NCI-H1092 treated with DMSO at 0.1 percent for 48 hours (cell line): ENCODE results near the gene EXOC4.

ENCODE experiments used
- DNase-seq: peaks from one replicate; lab custom pipeline; 2025; lab: John Stamatoyannopoulos, UW

Gene EXOC4

DNA sequence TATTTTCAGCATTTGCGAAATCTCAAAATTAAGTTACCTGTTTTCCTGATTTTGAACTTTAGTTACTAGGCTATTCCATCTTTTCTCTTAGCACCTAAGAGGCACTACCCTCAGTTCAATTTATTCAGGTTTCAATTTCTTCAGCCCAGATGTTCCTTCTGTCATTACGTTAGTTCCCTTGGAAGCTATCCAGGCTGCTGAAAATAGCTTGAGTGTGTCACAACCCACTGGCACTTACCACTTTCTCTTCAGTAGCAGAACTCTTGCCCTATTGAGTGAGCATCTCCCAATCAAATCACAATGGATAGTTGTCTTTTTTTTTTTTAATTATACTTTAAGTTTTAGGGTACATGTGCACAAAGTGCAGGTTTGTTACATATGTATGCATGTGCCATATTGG is 541.6 kb downstream of the EXOC4 start:
- peak; percentile 9 for DNase-seq

DNA sequence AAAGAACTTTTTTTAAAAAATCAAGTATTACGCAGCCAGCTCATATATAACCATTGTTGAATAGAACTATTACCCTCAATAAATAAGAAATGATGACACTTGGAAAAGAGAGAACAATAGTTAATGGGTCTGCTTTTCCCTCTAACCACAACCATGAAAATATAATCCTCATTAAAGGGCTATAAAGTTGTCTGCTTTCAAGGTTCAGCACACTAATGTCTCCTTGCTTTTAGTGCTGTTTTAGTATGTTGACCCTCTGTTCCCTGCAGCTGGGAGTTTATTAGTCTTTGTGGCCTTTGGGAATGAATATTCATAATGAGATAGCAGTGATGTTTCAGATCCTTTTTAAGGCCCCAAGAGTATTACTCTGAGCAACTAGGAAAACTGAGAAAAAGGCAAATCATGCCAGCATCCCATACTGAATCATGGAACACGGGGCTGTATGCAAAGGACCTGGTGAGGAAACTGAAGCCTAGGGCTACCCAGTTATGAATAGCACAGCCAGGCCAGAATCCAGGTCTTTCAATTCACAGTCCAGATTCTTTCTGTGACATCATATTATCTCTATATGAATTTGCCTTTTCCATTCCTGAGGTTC is 542.3 kb downstream of the EXOC4 start:
- DNase-seq, result peak; percentile 34

DNA sequence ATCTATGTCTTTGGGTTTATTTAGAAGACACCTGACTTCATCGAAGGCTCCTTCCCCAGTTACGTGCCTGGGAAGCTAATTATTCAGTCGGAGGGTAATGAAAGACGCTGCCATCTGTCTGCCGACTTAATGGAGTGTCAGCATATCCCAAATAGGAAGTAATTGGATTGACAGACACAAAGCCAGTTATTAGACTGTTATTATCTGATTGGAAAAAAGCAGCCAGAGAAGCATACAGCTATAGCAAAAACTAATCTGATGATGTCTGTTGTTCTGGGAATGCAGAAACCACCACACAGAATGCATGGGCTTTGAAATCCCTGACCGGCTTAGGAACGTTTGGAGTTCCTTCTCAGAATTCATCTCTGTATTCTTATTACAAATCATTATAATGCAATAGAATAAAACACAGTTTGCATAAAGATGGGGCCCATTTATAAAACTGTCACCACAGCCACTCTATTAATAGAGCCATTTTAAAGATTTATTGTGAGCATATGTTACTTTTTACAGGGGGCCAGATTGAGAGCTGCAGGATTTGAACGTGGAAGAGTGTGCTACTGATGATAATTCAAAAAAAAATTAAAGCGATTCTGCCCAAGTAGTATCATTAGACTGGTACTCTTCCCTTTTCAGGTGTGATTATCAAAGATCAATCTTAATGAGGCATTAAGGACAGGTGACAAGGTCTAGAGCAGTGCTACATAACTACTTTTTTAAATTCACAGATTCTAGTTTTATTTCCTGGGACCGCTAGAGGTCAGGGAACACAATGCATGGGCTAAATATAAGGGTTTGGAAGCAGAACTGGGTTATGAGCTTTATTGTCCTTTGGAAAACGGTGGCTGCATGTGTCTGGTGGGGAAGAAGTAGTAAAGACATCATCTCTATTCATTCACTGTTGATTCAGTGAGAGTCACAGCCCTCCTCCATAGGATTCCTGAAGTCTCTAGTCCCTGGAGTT is 544.2 kb downstream of the EXOC4 start:
- DNase-seq, result no peak

DNA sequence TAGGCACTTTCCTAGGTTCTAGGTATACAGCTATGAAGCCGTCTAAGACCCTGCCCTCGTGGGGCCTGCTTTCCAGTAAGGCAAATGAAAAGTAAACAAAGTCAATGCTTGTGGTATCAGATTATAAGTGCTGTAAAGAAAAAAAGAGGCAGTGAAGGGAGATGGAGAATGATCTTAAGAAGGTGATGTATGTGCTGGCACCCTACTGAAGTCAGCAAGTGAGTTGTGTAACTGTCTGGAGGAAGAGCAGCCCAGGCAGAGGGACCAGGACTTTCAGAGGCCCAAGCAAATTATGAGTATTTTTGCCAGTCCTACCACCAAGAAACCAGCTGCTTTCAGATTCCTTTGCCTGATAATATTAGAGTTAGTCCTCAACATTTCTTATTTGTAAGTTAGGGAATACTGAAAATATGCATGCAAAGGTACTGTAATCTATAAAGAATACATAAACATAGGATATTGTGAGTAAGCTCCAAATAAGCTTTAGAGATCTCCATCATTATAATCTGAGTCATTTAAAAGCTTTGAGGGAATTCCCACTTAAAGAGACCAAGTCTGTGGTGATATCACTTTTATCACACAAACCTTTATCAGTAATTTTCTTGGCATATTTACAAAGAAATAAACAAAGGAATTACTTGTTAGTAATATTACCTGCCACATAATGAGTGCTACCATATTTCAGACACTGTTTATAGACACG is 545.1 kb downstream of the EXOC4 start:
- DNase-seq, result no peak

DNA sequence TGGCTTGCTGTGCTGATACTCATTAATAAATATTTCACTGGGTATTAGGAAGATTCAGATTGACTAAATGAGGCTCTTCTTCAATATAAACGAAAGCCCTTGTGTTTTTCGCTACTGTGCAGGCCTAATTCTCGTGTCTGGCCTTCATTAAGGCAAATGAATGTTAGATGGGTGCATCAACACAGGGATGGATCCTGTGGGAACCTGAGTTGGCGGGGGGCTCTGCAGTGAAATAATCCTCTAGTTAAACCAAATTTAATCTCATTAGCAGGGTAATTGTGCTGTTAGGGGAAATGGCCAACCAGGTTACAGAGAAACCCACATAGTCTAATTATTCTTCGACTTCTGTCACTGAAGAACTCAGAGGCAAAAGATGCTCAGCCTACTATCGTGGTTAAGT is 548.5 kb downstream of the EXOC4 start:
- DNase-seq, result no peak

DNA sequence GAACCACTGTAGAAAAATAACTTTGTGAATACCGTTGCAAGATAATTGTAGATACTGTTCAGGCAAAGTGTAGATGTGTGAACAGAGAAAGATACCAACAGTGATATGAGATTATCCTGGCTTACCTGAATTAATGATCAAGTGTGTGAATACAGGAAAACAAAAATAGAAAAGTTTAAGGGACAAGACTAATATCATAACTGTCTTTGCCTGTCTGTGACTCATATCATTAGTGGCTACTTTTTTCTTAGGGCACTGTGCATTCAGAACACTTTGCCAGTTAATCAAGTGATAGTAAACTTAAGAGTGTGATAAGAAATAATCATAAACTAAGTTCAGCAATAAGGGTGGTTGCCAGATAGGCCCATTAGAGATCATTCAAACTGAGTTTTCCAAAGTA is 551.2 kb downstream of the EXOC4 start:
- DNase-seq, result no peak

DNA sequence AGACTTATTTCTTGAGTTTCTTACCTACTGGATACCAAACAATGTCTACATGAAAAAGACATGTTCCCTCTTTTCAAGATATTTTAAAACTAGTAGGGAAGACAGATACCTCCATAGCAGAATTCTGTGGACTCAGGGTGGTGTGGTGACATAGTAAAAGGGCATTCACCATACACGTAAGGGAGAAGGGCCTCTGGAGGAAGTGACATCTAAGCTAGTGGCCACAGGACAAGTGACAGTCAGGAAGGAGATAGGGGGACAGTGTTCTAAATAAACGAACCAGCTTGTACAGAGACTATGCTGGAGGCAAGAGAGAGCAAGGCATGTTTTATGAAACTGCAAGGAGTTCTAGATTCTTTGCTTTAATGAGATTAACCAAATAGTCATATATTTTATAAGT is 552.5 kb downstream of the EXOC4 start:
- no peak for DNase-seq

DNA sequence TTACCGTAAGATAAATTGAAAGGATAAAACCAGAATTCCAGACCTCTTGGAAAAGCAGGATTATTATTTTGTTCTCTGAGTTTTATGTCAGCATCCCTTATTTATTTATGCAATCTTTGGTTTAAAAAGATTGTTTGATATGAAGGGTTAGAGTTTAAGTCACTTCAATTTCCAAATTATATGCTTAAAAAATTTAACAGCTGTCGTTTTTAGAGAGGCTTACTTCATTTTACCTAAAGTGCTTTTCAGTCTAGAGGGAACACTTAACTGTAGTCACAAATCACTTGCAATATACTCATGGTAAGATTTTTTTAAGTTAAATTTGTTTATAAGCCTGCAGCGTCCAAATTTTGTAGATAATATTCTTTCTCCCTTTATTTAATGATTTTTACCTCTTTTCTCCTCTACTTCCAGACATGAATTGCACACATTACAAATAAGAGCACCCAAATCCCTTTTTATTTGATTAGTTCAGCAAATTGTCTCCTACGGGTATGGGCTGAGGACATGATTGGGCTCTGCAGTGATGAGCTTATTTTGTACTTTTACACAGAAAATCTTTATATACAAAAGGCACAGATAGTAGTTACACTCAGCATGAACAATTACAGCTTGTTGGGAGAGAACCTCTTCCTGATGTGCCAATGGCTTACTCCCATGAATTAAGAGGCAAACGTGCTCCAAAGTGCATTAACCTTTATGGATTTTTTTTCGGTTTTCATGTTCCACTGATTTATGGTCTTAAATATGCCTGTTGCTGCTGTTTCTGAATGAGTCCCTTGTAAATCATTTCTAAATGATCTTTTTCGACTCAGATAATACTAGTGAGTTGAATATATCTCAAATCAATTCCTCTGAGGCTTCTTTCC is 555.0 kb downstream of the EXOC4 start:
- DNase-seq, result peak; percentile 54

DNA sequence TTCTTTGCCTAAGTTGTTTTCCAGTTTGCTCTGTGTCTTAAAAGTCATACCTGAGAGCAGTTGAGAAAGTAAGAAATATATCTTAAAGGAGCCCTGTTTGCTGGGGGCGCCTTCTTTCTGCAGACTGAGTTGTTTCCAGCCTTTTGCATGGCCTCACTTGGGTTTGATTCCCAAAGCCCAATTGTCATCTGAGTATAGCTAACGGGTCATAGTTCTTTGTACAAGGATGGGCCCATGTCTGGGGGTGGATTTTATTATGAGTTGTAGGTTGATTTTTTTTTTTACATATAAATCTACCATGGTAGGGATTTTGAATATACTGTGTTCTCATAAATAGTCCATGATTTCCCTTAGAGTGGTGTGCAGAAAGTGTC is 555.6 kb downstream of the EXOC4 start:
- no peak for DNase-seq

DNA sequence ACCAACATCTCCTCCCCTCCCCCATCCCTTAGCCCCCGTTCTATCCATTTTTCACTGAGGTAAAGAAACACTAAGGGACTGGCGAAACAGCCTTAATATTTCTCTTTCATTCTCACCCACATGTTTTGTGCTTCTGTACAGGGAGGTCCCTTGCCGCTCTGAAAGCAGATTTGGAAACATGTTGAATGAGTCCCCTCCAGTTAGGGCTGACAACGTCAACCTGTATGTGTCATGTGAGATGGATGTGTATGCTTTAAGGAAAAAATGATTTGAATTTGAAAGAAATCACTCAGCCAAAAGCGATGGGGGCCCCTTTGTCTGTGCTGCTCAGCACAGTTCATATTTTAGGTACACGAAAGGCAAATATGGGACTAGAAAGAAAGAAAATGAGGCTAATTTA is 560.0 kb downstream of the EXOC4 start:
- no peak for DNase-seq

DNA sequence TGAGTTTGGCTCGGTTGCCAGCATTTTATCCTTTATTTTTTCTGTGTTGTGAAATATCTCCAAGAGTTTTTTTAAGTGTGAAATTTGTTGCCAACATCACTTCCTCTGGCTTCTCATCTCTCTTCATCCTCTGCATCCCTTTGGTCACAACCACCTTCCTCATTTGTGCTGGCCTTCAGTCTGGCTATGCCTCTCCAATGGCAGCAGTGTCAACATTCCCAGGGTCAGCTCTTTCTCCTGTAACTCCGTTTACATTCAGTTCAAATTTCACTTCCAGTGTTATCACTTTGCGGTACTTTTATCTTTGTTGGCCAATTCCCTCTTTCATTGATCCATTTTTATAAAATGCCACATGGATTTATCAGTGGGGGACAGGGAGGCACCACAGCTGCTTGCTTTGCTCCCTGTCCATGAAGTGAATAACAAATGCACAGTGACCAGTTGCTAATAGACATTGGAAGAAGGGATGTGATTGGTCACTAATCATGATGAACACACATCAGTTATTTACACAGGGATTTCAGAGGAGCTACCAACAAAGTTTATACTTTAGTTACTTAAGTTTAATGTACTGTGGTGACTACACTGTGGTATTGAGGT is 562.8 kb downstream of the EXOC4 start:
- DNase-seq, result no peak

DNA sequence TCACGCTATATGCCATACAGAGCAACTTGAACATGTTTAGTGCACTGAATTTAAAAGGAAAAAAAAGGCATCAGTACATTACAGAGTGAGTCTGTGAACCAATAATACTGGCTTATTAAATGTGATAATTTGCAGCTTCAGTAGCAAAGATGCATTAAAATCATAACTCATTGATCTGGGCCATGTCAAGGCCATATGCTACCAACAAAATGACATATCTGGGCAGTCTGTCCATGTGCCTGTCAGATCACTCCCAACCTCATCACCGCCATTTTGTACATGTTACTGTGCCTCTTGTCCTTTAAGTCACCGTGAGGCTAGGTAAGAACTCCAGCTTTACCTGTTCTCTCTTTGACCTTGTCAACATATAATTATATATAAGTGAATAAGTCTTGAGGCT is 566.8 kb downstream of the EXOC4 start:
- no peak for DNase-seq

DNA sequence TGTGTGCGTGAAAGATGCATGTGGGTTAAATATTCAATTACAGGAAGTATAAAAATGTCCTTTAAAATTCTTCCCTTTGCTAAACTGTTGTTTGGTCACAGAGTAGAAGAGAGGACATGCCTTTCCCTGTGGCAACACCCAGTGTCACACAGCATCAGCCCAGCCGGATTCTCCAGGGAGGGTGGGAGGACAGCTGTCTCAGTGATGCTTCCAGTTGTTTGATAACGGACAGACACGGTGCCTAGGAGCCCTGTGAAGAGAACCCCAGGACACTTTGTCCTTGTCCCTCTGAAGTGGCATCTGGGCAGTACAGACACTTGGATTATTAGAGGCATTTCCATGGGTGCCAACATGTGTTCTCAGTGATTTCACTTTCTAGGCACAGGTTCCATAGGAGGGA is 567.7 kb downstream of the EXOC4 start:
- DNase-seq, result no peak

DNA sequence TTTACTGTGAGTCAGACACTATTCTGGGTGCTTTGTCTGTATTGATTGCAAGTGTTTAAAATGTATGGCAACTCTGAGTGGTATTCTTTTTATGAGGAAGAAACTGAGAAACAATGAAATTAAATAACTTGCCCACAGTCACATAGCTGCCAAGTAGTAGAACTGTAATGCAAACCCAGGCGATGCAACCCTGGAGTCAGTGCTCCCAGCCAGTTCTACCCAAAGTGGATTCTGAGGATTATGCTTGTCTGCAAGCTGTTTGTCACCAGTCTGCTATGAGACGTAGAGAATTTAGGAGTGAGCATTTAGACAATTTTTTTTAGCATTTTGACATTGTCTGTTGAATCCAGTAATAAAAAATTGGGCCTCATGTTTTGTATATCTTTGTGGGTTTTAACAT is 568.3 kb downstream of the EXOC4 start:
- DNase-seq, result no peak

DNA sequence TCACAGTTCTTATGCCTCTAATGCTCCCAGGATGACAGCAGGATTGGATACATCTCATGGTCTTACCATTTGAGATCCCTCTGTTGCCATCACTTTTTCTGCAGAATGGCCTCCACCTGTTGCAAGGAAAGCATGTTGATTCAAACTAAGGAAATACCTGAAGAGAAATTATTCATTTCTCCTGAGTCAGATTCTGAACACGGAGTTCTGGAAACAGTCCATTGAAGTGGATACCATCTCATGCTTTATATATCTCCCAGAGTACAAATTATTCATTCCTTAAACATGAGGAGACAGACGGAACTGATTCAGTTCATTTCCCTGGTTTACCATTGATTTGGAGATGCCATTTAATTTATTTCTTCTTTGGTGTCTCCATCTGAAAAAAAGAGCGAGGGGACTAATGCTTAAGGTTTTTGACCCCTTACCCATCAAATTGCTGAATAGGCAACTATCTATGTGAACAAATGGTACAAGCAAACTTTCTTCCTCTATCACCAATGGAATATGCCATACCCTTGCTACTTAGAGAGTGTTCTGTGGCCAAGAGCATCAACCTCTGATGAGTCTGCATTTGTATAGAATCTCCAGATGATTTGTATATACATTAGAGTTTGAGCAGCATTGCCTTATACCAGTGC is 569.2 kb downstream of the EXOC4 start:
- no peak for DNase-seq

DNA sequence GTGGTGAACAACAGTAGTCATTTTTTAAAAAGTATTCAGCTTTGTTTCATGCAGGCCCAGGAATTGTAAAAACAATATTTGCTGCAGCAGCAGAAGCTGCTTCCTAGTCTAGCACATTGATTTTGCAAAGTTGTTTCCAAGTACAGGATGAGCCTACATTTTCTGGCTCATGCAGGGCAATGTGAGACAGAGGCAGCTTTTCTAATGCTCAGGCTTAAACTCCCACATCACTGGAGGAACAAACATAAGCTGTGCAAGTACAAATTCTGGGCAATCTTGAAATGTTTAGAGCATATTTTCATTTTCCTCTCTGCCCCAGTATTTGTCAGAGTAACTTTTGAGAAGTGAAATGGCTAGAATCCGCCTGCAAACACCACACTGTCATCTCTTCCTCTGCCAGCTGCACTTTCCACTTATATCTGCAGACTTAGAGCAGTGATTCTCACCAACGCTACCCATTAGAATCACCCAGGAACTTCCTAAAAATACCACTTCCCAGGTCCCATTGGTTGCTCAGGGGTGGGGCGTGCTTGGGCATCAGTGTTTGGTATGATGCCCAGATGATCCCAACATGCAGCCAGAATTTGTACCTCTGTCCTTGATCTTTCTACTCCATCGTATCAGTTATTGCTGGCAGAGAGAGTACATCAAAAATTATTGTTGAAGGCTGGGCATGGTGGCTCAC is 570.1 kb downstream of the EXOC4 start:
- DNase-seq, result no peak

DNA sequence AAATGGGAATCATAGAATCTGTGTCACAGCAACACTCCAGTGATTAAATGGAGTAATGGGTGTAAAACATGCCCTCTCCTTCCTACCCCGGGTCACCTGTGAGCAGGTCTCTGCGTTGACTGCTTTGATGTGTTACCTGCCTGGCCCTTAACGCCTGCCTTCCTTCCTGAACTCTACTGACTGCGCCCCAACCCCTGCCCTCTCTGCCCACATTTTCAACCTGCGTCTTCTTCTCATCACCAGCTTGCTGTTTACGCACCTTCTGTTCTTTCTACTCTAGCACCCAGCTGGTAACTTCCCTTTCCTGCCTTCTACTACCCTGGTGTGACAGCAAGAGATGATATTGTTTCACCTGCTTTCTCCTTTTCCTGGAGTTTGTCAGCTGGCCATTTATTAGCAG is 571.3 kb downstream of the EXOC4 start:
- DNase-seq, result no peak

DNA sequence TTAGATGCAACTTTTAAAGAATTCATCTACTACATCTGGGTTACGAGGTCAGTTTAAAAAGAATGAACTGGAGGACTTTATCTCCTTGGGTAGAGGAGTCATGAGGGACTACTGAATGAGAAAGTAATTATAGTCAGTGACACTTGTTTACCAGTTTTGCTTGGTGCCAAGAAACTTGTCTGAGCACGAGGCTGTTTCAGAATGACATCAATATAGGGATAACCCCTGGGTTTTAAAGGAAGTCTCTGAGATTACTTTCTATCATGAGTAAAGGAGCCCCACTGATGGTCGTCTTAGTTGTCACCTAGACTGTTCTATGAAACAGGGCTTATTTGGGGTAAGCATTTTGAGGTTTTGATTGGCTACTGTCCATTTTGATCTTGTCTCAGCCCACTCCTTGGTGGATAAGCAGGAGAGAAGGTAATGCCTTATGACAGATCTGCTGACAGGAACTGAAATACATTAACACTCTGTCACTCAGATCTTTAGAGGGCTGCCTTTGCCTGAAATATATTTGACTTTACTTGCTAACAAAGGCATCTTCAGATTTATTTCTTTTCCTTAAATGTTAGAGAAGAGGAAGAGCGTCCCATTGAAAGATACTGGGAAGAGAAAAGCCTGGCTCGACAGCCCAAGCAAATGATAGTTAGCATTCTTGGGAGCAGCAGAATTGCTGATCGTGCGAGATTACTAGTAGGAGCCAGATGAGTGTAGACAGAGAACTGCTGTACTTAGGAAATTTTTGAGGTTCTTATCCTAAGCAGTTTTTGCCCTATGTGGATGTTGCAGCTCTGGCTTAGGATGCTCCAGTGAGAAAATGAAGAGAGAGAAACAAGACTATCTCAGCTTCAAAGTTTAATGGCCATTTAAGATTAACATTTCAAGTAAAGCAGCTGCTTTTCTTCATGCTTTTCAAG is 575.1 kb downstream of the EXOC4 start:
- DNase-seq, result no peak

DNA sequence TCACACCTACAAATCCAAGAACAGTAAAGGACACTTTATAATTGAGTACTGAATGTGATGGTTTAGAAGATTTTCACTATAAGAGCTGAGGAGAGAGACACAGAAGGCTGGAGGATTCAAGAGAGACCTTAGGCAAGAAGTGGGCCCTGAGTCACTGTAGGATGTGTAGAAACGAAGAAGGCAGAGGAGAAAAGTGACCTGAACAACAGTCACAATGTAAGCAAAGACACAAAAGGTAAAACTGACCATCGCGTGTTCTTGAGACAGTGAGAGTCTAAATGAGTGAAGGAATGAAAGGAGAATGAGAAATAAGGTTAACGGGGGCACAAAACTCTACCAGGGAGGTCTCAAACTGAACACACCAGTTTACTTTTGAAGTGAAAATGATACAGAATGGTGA is 576.0 kb downstream of the EXOC4 start:
- no peak for DNase-seq
